ENCODE results near the gene A1BG. TPM values are rescaled to one million over a fixed set of nuclear protein-coding genes. Genes with fewer than 3 reads are reported as not detected.

Gene A1BG
- 57.4 TPM for polyA plus RNA-seq (2013, experiment 1 of 2)
- 41.6 TPM for polyA plus RNA-seq (2013, experiment 2 of 2)

- 90 to 96% methylated on average over 19 to 22 of the region's 26 CpGs for WGBS, 2 experiments (ENCODE audit: insufficient coverage in 2 of 2)
Observed at GRCh38 chr19:58352760-58353671, at the start of gene A1BG. Gene A1BG (minus strand): TSS chr19:58353492. CDS start chr19:58353437, 55 bp downstream.

GRCh38 chr19:58401840-58402421 lies 48.6 kb upstream of the A1BG start:
- H3K9me3 ChIP-seq (ENCODE audit: control insufficient read depth, low read length) = no peaks in the 10 kb centered on the region
- H3K27ac ChIP-seq (ENCODE audit: low read depth, low read length, severe bottlenecking) = no peak overlapping the region
- H3K4me1 ChIP-seq (ENCODE audit: control insufficient read depth, insufficient read depth, low read length, poor library complexity, severe bottlenecking) = peaks cover 6% of the 10 kb centered on the region
- WGBS, 2 experiments (ENCODE audit: insufficient coverage in 2 of 2) = 39 to 49% methylated on average over 10 to 19 of the region's 23 CpGs
- peaks cover 4% of the 10 kb centered on the region for H3K36me3 ChIP-seq (ENCODE audit: control insufficient read depth, insufficient read depth, low read length)
- peak overlapping the region; percentile 75 for H3K4me3 ChIP-seq (ENCODE audit: extremely low read depth, insufficient read depth, low read length, poor library complexity, severe bottlenecking)

More at GRCh38 chr19:58352760-58353671, at the start of gene A1BG:
- H3K4me1 ChIP-seq (ENCODE audit: control insufficient read depth, insufficient read depth, low read length, poor library complexity, severe bottlenecking) = no peaks in the 10 kb centered on the region
- H3K27ac ChIP-seq (ENCODE audit: low read depth, low read length, severe bottlenecking) = no peak within 1 kb of the TSS
- H3K4me3 ChIP-seq (ENCODE audit: extremely low read depth, insufficient read depth, low read length, poor library complexity, severe bottlenecking) = no peak within 1 kb of the TSS
- H3K9me3 ChIP-seq (ENCODE audit: control insufficient read depth, low read length) = no peaks in the 10 kb centered on the region
- peaks cover 5% of the 10 kb centered on the region for H3K36me3 ChIP-seq (ENCODE audit: control insufficient read depth, insufficient read depth, low read length)

GRCh38 chr19:58400916-58401839 lies 47.9 kb upstream of the A1BG start:
- WGBS, 2 experiments (ENCODE audit: insufficient coverage in 2 of 2) = 2 to 10% methylated on average over 49 to 57 of the region's 80 CpGs
- H3K36me3 ChIP-seq (ENCODE audit: control insufficient read depth, insufficient read depth, low read length) = peaks cover 4% of the 10 kb centered on the region
- H3K27ac ChIP-seq (ENCODE audit: low read depth, low read length, severe bottlenecking) = peak overlapping the region; percentile 67
- no peaks in the 10 kb centered on the region for H3K9me3 ChIP-seq (ENCODE audit: control insufficient read depth, low read length)
- peak overlapping the region; percentile 75 for H3K4me3 ChIP-seq (ENCODE audit: extremely low read depth, insufficient read depth, low read length, poor library complexity, severe bottlenecking)
- peaks cover 6% of the 10 kb centered on the region for H3K4me1 ChIP-seq (ENCODE audit: control insufficient read depth, insufficient read depth, low read length, poor library complexity, severe bottlenecking)

GRCh38 chr19:58400316-58400915 lies 47.1 kb upstream of the A1BG start:
- Histone ChIP-seq H3K36me3 (ENCODE audit: control insufficient read depth, insufficient read depth, low read length) (peaks cover 9% of the 10 kb centered on the region), H3K27ac (ENCODE audit: low read depth, low read length, severe bottlenecking) (no peak overlapping the region), H3K9me3 (ENCODE audit: control insufficient read depth, low read length) (no peaks in the 10 kb centered on the region), H3K4me3 (ENCODE audit: extremely low read depth, insufficient read depth, low read length, poor library complexity, severe bottlenecking) (peak overlapping the region; percentile 75), H3K4me1 (ENCODE audit: control insufficient read depth, insufficient read depth, low read length, poor library complexity, severe bottlenecking) (peaks cover 6% of the 10 kb centered on the region)
- WGBS, 2 experiments (ENCODE audit: insufficient coverage in 2 of 2) = 89 to 92% methylated on average over 11 to 16 of the region's 18 CpGs

GRCh38 chr19:58399903-58400302 lies 46.6 kb upstream of the A1BG start:
- Histone ChIP-seq H3K36me3 (ENCODE audit: control insufficient read depth, insufficient read depth, low read length) (peaks cover 14% of the 10 kb centered on the region), H3K4me3 (ENCODE audit: extremely low read depth, insufficient read depth, low read length, poor library complexity, severe bottlenecking) (peak overlapping the region; percentile 75), H3K4me1 (ENCODE audit: control insufficient read depth, insufficient read depth, low read length, poor library complexity, severe bottlenecking) (peaks cover 6% of the 10 kb centered on the region), H3K27ac (ENCODE audit: low read depth, low read length, severe bottlenecking) (no peak overlapping the region), H3K9me3 (ENCODE audit: control insufficient read depth, low read length) (no peaks in the 10 kb centered on the region)
- WGBS, 2 experiments (ENCODE audit: insufficient coverage in 2 of 2) = 90 to 100% methylated on average over 2 to 3 of the region's 3 CpGs

GRCh38 chr19:58398545-58398944 lies 45.3 kb upstream of the A1BG start:
- 90 to 93% methylated on average over 5 to 6 of the region's 6 CpGs for WGBS, 2 experiments (ENCODE audit: insufficient coverage in 2 of 2)

GRCh38 chr19:58398087-58398486 lies 44.8 kb upstream of the A1BG start:
- Histone ChIP-seq H3K9me3 (ENCODE audit: control insufficient read depth, low read length) (no peaks in the 10 kb centered on the region), H3K4me1 (ENCODE audit: control insufficient read depth, insufficient read depth, low read length, poor library complexity, severe bottlenecking) (peaks cover 6% of the 10 kb centered on the region), H3K27ac (ENCODE audit: low read depth, low read length, severe bottlenecking) (no peak overlapping the region), H3K36me3 (ENCODE audit: control insufficient read depth, insufficient read depth, low read length) (peaks cover 28% of the 10 kb centered on the region), H3K4me3 (ENCODE audit: extremely low read depth, insufficient read depth, low read length, poor library complexity, severe bottlenecking) (no peak overlapping the region)
- 94 to 100% methylated on average over 3 of the region's 4 CpGs for WGBS, 2 experiments (ENCODE audit: insufficient coverage in 2 of 2)

More at GRCh38 chr19:58398545-58398944, 45.3 kb upstream of the A1BG start:
- Histone ChIP-seq H3K4me3 (ENCODE audit: extremely low read depth, insufficient read depth, low read length, poor library complexity, severe bottlenecking) (no peak overlapping the region), H3K9me3 (ENCODE audit: control insufficient read depth, low read length) (no peaks in the 10 kb centered on the region), H3K36me3 (ENCODE audit: control insufficient read depth, insufficient read depth, low read length) (peaks cover 24% of the 10 kb centered on the region), H3K27ac (ENCODE audit: low read depth, low read length, severe bottlenecking) (no peak overlapping the region), H3K4me1 (ENCODE audit: control insufficient read depth, insufficient read depth, low read length, poor library complexity, severe bottlenecking) (peaks cover 6% of the 10 kb centered on the region)

GRCh38 chr19:58397533-58398037 lies 44.3 kb upstream of the A1BG start:
- H3K4me1 ChIP-seq (ENCODE audit: control insufficient read depth, insufficient read depth, low read length, poor library complexity, severe bottlenecking) = peaks cover 6% of the 10 kb centered on the region
- H3K4me3 ChIP-seq (ENCODE audit: extremely low read depth, insufficient read depth, low read length, poor library complexity, severe bottlenecking) = no peak overlapping the region
- H3K27ac ChIP-seq (ENCODE audit: low read depth, low read length, severe bottlenecking) = no peak overlapping the region
- H3K36me3 ChIP-seq (ENCODE audit: control insufficient read depth, insufficient read depth, low read length) = peaks cover 33% of the 10 kb centered on the region
- H3K9me3 ChIP-seq (ENCODE audit: control insufficient read depth, low read length) = no peaks in the 10 kb centered on the region
- 80 to 83% methylated on average over 6 of the region's 7 CpGs for WGBS, 2 experiments (ENCODE audit: insufficient coverage in 2 of 2)

- Histone ChIP-seq H3K4me1 (ENCODE audit: control insufficient read depth, insufficient read depth, low read length, poor library complexity, severe bottlenecking) (peaks cover 6% of the 10 kb centered on the region), H3K36me3 (ENCODE audit: control insufficient read depth, insufficient read depth, low read length) (peaks cover 39% of the 10 kb centered on the region), H3K4me3 (ENCODE audit: extremely low read depth, insufficient read depth, low read length, poor library complexity, severe bottlenecking) (no peak overlapping the region), H3K9me3 (ENCODE audit: control insufficient read depth, low read length) (no peaks in the 10 kb centered on the region), H3K27ac (ENCODE audit: low read depth, low read length, severe bottlenecking) (no peak overlapping the region)
- WGBS, 2 experiments (ENCODE audit: insufficient coverage in 2 of 2) = 92 to 93% methylated on average over 56 to 58 of the region's 58 CpGs
Observed at GRCh38 chr19:58396691-58397532, 43.6 kb upstream of the A1BG start.
